GM12874 (cell line): Measurements from ENCODE around the gene OLA1.
A peak's percentile ranks its signal among the peaks of the same experiment; 100 is the strongest.

ENCODE experiments used
- CTCF ChIP-seq: IDR thresholded peaks from 2 replicates; pipeline ENCODE4 v1.5.1; 2011; ENCODE audit warnings: low read depth, mild to moderate bottlenecking, control low read depth, low read length, moderate library complexity; ENCODE audit not compliant: insufficient read depth

The OLA1 gene

DNA sequence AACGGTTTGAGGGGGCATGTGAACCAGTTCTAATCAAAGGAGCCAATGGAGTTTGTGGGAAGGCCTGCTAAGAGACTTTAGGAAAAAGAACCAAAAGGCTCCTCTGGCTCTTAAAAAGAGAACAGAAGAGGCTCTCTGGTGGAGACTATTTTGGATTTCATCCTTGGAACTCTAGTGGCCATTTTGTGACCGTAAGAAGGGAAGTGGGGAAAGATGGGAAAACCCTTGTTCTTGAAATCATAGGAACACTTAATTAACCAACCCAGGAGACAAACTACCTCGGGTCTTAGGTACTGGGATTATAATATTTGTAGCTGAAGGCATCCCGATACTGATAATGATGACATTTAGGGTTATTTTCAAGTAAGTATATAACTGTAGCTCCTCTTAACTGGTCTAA lies 157.9 kb downstream of the OLA1 start:
- no peak for TF ChIP-seq CTCF

- no peak for TF ChIP-seq CTCF
These were observed 159.4 kb downstream of the OLA1 start for GRCh38 chr2:174088706-174089460.

GRCh38 chr2:174086708-174087107 lies 161.6 kb downstream of the OLA1 start:
- no peak for TF ChIP-seq CTCF

DNA sequence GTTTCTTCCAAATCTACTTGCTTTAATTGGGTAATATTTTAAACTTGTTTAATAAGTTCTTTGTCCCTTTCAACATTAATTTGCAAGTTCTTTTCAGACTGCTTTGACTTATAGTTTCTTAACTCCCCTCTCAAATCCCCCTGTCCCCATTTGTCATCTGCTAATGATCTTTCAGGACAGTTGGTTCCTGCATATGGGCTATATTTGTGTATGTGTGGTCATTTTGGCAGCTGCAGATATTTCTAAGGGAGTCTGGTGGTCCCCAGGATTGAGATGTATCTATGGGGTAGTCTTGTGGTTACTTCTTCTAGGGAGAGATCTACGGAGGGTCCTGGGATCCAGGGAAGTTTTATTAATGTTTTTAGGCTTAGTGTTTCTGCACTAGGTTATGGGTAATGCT lies 162.6 kb downstream of the OLA1 start:
- no peak for TF ChIP-seq CTCF

DNA sequence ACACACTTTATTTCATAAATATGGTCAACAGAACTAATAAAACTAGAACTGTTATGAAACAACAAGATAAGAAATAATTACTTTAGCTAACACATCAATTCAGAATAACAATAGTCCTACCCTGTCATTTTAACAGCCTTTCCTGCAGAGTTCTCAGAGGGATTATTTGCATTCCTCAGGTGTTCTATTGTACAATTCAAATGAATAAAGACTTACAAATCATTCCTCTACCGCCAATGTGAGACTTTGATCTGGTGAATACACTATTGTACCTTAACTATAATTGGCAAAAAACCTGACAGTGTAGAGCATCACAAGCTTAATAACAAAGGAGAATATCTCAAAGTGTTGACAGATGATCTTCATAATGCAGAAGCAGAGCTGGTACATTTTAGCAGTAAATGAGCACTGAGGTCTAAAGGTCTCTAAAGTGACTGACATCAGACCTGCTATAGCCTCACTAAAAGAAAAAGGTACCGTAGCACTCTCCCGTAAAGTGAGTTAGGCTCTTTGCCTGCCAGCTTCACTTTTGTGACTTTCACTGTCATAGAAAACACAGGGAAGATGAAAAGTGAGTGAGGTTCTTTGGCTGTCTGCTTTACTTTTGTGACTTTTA lies 164.4 kb downstream of the OLA1 start:
- TF ChIP-seq CTCF, result no peak

GRCh38 chr2:174080672-174081121 lies 167.6 kb downstream of the OLA1 start:
- no peak for TF ChIP-seq CTCF

DNA sequence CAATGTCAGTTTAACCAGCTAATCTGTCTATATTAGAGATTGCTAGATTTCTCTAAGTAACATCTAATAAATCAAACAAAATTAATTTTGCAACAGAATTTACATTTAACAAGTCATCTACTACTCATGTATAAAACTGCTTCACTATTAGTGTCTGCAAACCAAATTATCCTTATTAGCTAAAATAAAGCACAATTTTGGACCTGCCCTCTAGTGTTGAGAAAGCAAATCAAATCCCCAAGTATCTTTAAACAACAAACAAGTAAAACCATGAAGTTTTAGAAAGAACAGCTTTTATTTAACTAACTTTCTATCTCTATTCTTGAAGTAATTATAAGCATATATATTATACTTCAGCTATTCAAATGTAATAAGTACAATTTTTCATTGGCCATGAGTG lies 170.1 kb downstream of the OLA1 start:
- TF ChIP-seq CTCF, result 0 out of 2 replicates have a peak, but pooled peaks have one; percentile 10
